GM12801 (cell line): ENCODE results near the gene DGCR2.

Experiments used
- TF ChIP-seq, protein P1 (sequence below): IDR thresholded peaks from one replicate; pipeline ENCODE4 v1.5.1; 2011; ENCODE audit warnings: control low read depth; ENCODE audit not compliant: insufficient read length; ENCODE audit errors: extremely low read depth

The DGCR2 gene

GRCh38 chr22:18994056-18994455 is 128.2 kb downstream of the DGCR2 start:
- TF ChIP-seq, protein P1, sequence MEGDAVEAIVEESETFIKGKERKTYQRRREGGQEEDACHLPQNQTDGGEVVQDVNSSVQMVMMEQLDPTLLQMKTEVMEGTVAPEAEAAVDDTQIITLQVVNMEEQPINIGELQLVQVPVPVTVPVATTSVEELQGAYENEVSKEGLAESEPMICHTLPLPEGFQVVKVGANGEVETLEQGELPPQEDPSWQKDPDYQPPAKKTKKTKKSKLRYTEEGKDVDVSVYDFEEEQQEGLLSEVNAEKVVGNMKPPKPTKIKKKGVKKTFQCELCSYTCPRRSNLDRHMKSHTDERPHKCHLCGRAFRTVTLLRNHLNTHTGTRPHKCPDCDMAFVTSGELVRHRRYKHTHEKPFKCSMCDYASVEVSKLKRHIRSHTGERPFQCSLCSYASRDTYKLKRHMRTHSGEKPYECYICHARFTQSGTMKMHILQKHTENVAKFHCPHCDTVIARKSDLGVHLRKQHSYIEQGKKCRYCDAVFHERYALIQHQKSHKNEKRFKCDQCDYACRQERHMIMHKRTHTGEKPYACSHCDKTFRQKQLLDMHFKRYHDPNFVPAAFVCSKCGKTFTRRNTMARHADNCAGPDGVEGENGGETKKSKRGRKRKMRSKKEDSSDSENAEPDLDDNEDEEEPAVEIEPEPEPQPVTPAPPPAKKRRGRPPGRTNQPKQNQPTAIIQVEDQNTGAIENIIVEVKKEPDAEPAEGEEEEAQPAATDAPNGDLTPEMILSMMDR: no peak

DNA sequence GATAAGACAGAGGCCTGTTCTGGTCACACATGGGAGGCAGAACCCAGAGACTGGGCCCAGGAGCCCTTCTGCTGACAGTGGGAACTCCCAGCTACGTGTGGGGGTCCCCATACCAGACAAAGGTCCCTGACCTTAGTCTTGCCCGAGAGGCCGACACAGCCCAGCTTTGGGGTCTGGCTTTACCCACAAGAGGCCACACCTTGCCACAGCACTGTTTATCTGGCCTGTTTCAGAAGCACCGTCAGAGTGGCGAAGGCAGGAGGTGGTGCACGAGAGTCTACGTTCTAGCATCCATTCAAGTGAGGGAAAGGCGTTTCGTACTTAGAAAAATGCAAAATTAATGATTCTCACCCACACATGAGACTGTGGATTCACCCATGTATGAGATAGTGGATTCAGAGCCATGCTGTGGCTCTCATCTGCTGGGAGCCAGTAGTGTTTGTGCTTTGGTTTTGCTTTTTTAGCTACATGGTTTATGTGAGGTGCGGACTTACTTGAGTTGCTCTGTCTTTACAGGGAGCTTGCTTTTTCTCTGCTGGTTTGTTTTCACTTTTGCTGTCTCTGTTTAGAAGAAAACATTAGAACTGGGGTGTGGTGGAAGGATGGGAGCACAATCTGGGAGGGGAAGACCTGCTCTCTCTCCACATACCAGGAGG is 129.5 kb downstream of the DGCR2 start:
- TF ChIP-seq, protein P1: no peak

DNA sequence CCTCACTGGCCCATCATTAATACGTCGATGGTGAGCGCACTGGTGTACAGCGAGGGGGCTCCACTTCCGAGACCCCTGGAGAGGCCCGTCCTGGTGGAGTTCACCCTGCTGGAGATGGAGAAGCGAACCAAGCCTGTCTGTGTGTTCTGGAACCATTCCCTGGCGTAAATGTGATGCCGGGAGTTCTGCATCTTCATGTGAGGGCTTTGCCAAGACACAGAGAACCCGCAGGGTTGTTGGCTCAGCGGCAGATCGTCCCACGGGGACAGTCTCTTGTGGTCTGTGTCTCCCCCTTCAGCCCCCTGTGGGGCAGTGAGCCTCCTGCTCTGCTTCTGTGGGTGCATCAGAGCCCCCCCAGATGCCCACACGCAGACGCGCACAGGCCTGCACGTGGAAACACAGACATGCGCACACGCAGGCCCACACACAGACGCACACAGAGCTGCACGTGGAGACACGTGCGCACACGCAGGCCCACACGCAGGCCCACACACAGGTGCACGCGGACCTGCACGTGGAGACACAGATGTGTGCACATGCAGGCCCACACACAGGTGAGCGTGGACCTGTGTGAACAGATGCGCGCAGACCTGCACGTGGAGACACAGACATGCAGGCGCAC is 130.3 kb downstream of the DGCR2 start:
- TF ChIP-seq, protein P1: no peak

DNA sequence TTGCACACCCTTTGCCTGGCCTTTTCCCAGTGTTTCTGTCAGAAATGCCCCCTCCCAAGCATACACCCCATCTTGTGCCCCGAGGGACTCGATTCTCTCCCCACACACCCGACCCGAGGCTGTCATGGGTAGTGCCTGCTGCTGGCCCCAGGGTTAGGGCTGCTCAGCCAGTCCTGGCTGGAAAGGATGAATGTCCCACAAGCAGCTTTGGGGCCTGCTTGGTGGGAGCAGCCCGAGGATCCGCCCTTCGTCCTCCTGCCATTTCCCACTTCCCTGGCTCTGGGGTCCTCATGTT is 131.1 kb downstream of the DGCR2 start:
- TF ChIP-seq, protein P1: no peak

DNA sequence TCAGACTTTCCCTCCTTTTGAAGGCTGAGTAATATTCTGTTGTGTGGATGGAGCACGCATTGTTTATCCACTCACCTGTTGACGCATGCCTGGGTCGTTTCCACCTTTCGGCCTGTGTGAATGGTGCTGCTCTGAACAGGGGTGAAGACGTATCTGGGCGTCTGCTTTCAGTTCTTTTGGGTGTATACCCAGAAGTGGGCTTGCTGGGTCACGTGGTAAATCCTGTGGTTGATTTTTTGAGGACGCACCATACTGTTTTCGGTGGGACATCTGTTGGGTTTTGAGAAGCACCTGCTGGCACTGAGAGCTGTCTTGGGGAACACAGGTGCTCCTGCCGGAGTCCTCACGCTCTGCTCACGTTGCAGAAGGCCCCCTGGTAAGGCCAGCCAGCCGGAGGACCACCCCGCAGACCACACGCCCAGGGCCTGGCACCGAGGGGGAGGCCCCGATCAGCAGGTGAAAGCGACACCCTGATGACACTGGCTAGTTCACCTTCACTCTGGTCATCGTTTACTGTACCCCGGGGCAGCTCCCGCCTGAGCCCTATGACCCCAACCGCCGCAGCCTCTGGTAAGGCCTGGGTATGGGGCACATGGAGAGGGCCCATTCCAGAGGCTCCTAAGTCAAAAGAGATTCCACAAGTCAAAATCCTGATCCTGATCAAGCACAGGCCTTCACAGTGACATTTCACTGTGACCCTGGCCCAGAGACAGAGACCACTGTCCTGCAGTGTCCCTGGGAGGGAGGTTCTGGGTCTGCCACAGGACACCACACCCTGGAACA is 131.7 kb downstream of the DGCR2 start:
- TF ChIP-seq, protein P1: no peak

DNA sequence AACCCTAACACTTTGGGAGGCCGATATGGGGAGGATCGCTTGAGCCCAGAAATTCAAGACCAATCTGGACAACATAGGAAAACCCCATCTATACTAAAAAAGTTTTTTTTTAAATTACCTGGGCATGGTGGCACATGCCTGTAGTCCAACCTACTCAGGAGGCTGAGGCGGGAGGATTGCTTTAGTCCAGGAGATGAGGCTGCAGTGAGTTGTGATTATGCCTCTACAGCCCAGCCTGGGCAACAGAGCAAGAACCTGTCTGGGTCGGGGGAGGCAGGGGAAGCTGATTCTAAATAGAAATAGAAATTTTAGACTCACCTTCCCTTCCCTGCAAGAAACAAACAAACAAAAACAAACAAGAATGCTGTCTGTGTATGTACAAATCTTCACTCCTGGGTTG is 133.3 kb downstream of the DGCR2 start:
- TF ChIP-seq, protein P1: no peak

GRCh38 chr22:18987765-18988164 is 134.4 kb downstream of the DGCR2 start:
- TF ChIP-seq, protein P1: no peak
